ENCODE measurements around the gene NANOGP8. TPM values are rescaled to one million over a fixed set of nuclear protein-coding genes. Genes with fewer than 3 reads are reported as not detected.

Gene NANOGP8
- total RNA-seq, 1 experiment from 2014 or later, result not detected

GRCh38 chr15:35054380-35054779, 30.7 kb downstream of the NANOGP8 start:
- no peaks in the 10 kb centered on the region for H3K9me3 ChIP-seq (ENCODE audit: low read depth, low read length, poor library complexity, severe bottlenecking)
- H3K4me1 ChIP-seq (ENCODE audit: insufficient read depth, low read length, poor library complexity, severe bottlenecking), result peaks cover 16% of the 10 kb centered on the region
- H3K4me3 ChIP-seq (ENCODE audit: low read depth, low read length, poor library complexity, severe bottlenecking), result no peak overlapping the region
- no peaks in the 10 kb centered on the region for H3K27me3 ChIP-seq (replicated peaks; ENCODE audit: insufficient read depth, low read depth, low read length, poor library complexity)
- TF ChIP-seq CTCF (conservative IDR thresholded peaks at IDR 0.05; ENCODE audit: low read depth, low read length) (no peak), EZH2 (IDR thresholded peaks at IDR 0.05; ENCODE audit: borderline replicate concordance, low read depth, low read length, poor library complexity, severe bottlenecking) (no peak)
- ChIA-PET POLR2A (ENCODE audit: low non-redundant PET) (no interaction called here), CTCF (no interaction called here)
- H3K36me3 ChIP-seq (ENCODE audit: insufficient read depth, low read length, poor library complexity, severe bottlenecking), result no peaks in the 10 kb centered on the region
- H3K27ac ChIP-seq (ENCODE audit: low read depth, low read length, poor library complexity, severe bottlenecking), result no peak overlapping the region
- no peak for DNase-seq (ENCODE audit: low spot score)
- intact Hi-C loops (cut with micrococcal nuclease; ENCODE audit: unreplicated experiment), result no loop called here
- no TSS peak for BruUV-seq (replicated peaks)

- Histone ChIP-seq H3K27me3 (replicated peaks; ENCODE audit: insufficient read depth, low read depth, low read length, poor library complexity) (no peaks in the 10 kb centered on the region), H3K36me3 (ENCODE audit: insufficient read depth, low read length, poor library complexity, severe bottlenecking) (no peaks in the 10 kb centered on the region), H3K27ac (ENCODE audit: low read depth, low read length, poor library complexity, severe bottlenecking) (no peak overlapping the region), H3K9me3 (ENCODE audit: low read depth, low read length, poor library complexity, severe bottlenecking) (no peaks in the 10 kb centered on the region), H3K4me3 (ENCODE audit: low read depth, low read length, poor library complexity, severe bottlenecking) (no peak overlapping the region), H3K4me1 (ENCODE audit: insufficient read depth, low read length, poor library complexity, severe bottlenecking) (no peaks in the 10 kb centered on the region)
- intact Hi-C loops (cut with micrococcal nuclease; ENCODE audit: unreplicated experiment), result no loop called here
- ChIA-PET POLR2A (ENCODE audit: low non-redundant PET) (no interaction called here), CTCF (no interaction called here)
- no peak for TF ChIP-seq CTCF (conservative IDR thresholded peaks at IDR 0.05; ENCODE audit: low read depth, low read length)
- no peak for TF ChIP-seq EZH2 (IDR thresholded peaks at IDR 0.05; ENCODE audit: borderline replicate concordance, low read depth, low read length, poor library complexity, severe bottlenecking)
- BruUV-seq (replicated peaks), result no TSS peak
- DNase-seq (ENCODE audit: low spot score), result no peak
Observed at GRCh38 chr15:35047996-35048395, 37.1 kb downstream of the NANOGP8 start.

GRCh38 chr15:35047528-35047927, 37.6 kb downstream of the NANOGP8 start:
- no peak for TF ChIP-seq EZH2 (IDR thresholded peaks at IDR 0.05; ENCODE audit: borderline replicate concordance, low read depth, low read length, poor library complexity, severe bottlenecking)
- TF ChIP-seq CTCF (conservative IDR thresholded peaks at IDR 0.05; ENCODE audit: low read depth, low read length), result no peak

More at GRCh38 chr15:35047528-35047927, 37.6 kb downstream of the NANOGP8 start:
- H3K4me1 ChIP-seq (ENCODE audit: insufficient read depth, low read length, poor library complexity, severe bottlenecking), result no peaks in the 10 kb centered on the region
- ChIA-PET CTCF (interaction anchor here (0.5 kb wide), 1 partner anchor 8 kb away, joined by 3 read pairs; no protein-coding TSS in a partner anchor), POLR2A (ENCODE audit: low non-redundant PET) (no interaction called here)
- intact Hi-C loops (cut with micrococcal nuclease; ENCODE audit: unreplicated experiment), result no loop called here
- BruUV-seq (replicated peaks), result no TSS peak
- no peaks in the 10 kb centered on the region for H3K36me3 ChIP-seq (ENCODE audit: insufficient read depth, low read length, poor library complexity, severe bottlenecking)
- no peak overlapping the region for H3K27ac ChIP-seq (ENCODE audit: low read depth, low read length, poor library complexity, severe bottlenecking)
- DNase-seq (ENCODE audit: low spot score), result no peak
- no peaks in the 10 kb centered on the region for H3K9me3 ChIP-seq (ENCODE audit: low read depth, low read length, poor library complexity, severe bottlenecking)
- no peaks in the 10 kb centered on the region for H3K27me3 ChIP-seq (replicated peaks; ENCODE audit: insufficient read depth, low read depth, low read length, poor library complexity)
- H3K4me3 ChIP-seq (ENCODE audit: low read depth, low read length, poor library complexity, severe bottlenecking), result no peak overlapping the region

Measured in A673 (cell line).